HFFc6 (cell line): Measurements from ENCODE around the gene SLC12A2. TPM values are rescaled to one million over a fixed set of nuclear protein-coding genes. Genes with fewer than 3 reads are reported as not detected.

Experiments used
- DNase-seq: peaks from one replicate; pipeline ENCODE4 v3.0.0-alpha.2; 2018
- H3K27ac Mint-ChIP-seq: 2 replicates; pipeline ENCODE4 v1.8.0; 2020; ENCODE audit warnings: mild to moderate bottlenecking, mixed read lengths
- H3K27me3 Mint-ChIP-seq: 2 replicates; pipeline ENCODE4 v1.8.0; 2021; ENCODE audit warnings: mild to moderate bottlenecking, moderate library complexity, mixed read lengths; ENCODE audit not compliant: insufficient read depth
- H3K36me3 Mint-ChIP-seq: 2 replicates; pipeline ENCODE4 v1.8.0; 2021; ENCODE audit warnings: low read depth, mixed read lengths
- H3K4me1 Mint-ChIP-seq: 2 replicates; pipeline ENCODE4 v1.8.0; 2020; ENCODE audit warnings: low read depth, mixed read lengths
- H3K4me3 Mint-ChIP-seq: 2 replicates; pipeline ENCODE4 v1.8.0; 2020; ENCODE audit warnings: mild to moderate bottlenecking, moderate library complexity, mixed read lengths
- H3K9me3 Mint-ChIP-seq: 2 replicates; pipeline ENCODE4 v1.8.0; 2020; ENCODE audit warnings: mild to moderate bottlenecking, mixed read lengths
- CTCF ChIP-seq: fragments of 200-600 bp; sonication (generic); IDR thresholded peaks from 2 replicates; pipeline ENCODE4 v1.5.0; 2021; ENCODE audit warnings: antibody characterized with exemption, mild to moderate bottlenecking
- total RNA-seq, 6 experiments: library from RNA; stranded (reverse); fragmentation: NEBNext Ultra II Directional; extraction: Animal tissue kit (Norgen Biotek cat#: 25700); gene quantifications; 2 replicates in 1 of 6; 3 replicates in 5 of 6; pipeline ENCODE4 v1.2.3, GENCODE V29; 2021

Gene SLC12A2
- total RNA-seq, 6 experiments from 2014 or later: 14.8 to 17.9 (median 16.1) TPM

DNA sequence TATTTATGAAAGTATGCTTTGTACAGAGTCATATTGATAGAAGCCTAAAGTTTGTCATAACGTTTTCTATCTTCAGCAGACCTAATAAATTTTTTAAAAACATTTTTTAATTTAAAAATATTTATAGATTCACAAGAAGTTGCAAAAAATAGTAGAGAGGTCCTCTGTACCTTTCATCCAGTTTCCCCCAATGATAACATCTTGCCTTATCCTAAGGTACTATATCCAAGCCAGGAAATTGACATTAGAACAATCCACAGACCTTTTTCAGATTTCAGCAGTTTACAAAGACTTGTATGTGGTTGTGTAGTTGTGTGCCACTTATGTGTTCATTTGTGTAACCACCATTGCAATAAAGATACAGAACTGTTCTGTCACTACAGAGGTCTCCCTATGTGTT, 88.5 kb downstream of the SLC12A2 start:
- no peak for DNase-seq
- no peaks in the 10 kb centered on the region for H3K9me3 Mint-ChIP-seq
- H3K27me3 Mint-ChIP-seq: no peaks in the 10 kb centered on the region
- peaks cover 8% of the 10 kb centered on the region; the same call in 1 of the 2 replicates for H3K36me3 Mint-ChIP-seq
- no peak overlapping the region for H3K4me3 Mint-ChIP-seq
- H3K27ac Mint-ChIP-seq: no peak overlapping the region
- H3K4me1 Mint-ChIP-seq: peaks cover 17% of the 10 kb centered on the region
- no peak for TF ChIP-seq CTCF

DNA sequence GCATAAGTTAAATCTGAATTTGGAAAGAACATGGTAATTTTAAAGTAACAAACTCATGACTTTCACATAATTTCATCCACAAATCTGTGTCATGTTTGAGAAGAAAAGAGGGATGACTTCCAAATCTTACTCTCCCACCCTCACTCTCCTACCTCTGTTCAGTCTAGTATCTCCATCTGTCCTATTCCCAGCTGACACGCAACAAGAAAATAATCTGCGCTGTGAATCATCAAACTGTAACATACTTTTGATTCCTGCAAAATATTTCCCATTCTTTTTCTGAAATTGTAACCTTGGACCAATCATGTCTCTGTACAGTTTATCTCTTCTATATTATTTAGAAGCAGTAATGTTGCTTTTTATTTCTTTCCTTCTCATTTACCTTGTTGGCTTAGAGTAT, 91.4 kb downstream of the SLC12A2 start:
- TF ChIP-seq CTCF: no peak
- no peaks in the 10 kb centered on the region for H3K9me3 Mint-ChIP-seq
- DNase-seq: peak; percentile 46
- no peaks in the 10 kb centered on the region for H3K27me3 Mint-ChIP-seq
- peaks cover 17% of the 10 kb centered on the region for H3K4me1 Mint-ChIP-seq
- H3K36me3 Mint-ChIP-seq: peaks cover 8% of the 10 kb centered on the region; the same call in 1 of the 2 replicates
- H3K4me3 Mint-ChIP-seq: peak overlapping the region; percentile 38
- peak overlapping the region; percentile 51 for H3K27ac Mint-ChIP-seq

DNA sequence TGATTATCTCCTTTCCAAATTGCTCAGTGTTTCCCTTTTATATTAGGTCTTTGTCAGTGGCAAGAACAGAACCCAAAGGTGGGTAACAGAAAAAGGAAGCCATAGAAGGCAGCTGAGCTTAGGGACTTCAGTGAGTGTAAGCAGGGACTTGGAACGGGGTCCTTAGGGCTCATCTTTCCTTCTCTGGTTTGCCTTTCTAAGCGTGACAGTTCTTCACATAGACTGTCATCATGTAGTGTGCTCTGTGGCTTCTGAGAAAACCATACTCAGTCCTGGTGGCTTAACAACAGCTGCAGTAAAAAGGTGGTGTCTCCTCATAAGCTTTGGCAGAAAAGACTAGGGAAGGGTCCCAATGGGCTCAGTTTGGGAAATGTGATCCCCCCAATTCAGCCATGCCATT, 108.8 kb downstream of the SLC12A2 start:
- DNase-seq: no peak
- no peaks in the 10 kb centered on the region for H3K9me3 Mint-ChIP-seq
- no peak for TF ChIP-seq CTCF
- no peak overlapping the region for H3K4me3 Mint-ChIP-seq
- H3K27me3 Mint-ChIP-seq: no peaks in the 10 kb centered on the region
- no peak overlapping the region for H3K27ac Mint-ChIP-seq
- no peaks in the 10 kb centered on the region for H3K4me1 Mint-ChIP-seq
- no peaks in the 10 kb centered on the region for H3K36me3 Mint-ChIP-seq

- Mint-ChIP-seq H3K27ac (no peak overlapping the region), H3K4me3 (no peak overlapping the region), H3K4me1 (peaks cover under 1% of the 10 kb centered on the region; the same call in 1 of the 2 replicates), H3K9me3 (no peaks in the 10 kb centered on the region), H3K36me3 (no peaks in the 10 kb centered on the region), H3K27me3 (no peaks in the 10 kb centered on the region)
- no peak for TF ChIP-seq CTCF
- no peak for DNase-seq
These were observed 110.3 kb downstream of the SLC12A2 start for GRCh38 chr5:128193665-128194390.

- Mint-ChIP-seq H3K27ac (no peak overlapping the region), H3K36me3 (no peaks in the 10 kb centered on the region), H3K9me3 (no peaks in the 10 kb centered on the region), H3K27me3 (no peaks in the 10 kb centered on the region), H3K4me3 (no peak overlapping the region), H3K4me1 (peaks cover 6% of the 10 kb centered on the region; the same call in 1 of the 2 replicates)
- no peak for DNase-seq
- no peak for TF ChIP-seq CTCF
These were observed 111.8 kb downstream of the SLC12A2 start for GRCh38 chr5:128195316-128195715.
